Measurements from ENCODE around the gene USP8. TPM values are rescaled to one million over a fixed set of nuclear protein-coding genes. Genes with fewer than 3 reads are reported as not detected.
"Not testable (repeated sequence)": the region's sequence is repeated elsewhere in the genome, so short reads cannot be mapped to it uniquely, and the experiment has no call there.

The USP8 gene
- 10 to 100 TPM; 50.8 to 62.3 (median 61.7) TPM for polyA plus RNA-seq (ENCODE audit: insufficient read length in 3 of 3)
- long read RNA-seq, donor 1, result 0 reads
- long read RNA-seq, donor 2, partial matches to known transcripts, result 0 of 1 reads
- long read RNA-seq, donor 2, other reads (novel, unspliced or antisense), result 0 of 1 reads
- long read RNA-seq, donor 3, full-length matches to known transcripts, result 1 of 1 reads
- long read RNA-seq, donor 3, partial matches to known transcripts, result 0 of 1 reads
- long read RNA-seq, donor 3, other reads (novel, unspliced or antisense), result 0 of 1 reads
- long read RNA-seq, donor 4, full-length matches to known transcripts, result 2 of 2 reads
- long read RNA-seq, donor 4, partial matches to known transcripts, result 0 of 2 reads
- long read RNA-seq, donor 4, other reads (novel, unspliced or antisense), result 0 of 2 reads
- long read RNA-seq, donor 5, result 0 reads
- long read RNA-seq, donor 6, partial matches to known transcripts, result 0 of 2 reads
- long read RNA-seq, donor 6, other reads (novel, unspliced or antisense), result 0 of 2 reads
- long read RNA-seq, donor 7, partial matches to known transcripts, result 19 of 21 reads
- long read RNA-seq, donor 7, other reads (novel, unspliced or antisense), result 0 of 21 reads
- long read RNA-seq, donor 8, result 0 reads
- long read RNA-seq, donor 9, partial matches to known transcripts, result 0 of 1 reads
- long read RNA-seq, donor 9, other reads (novel, unspliced or antisense), result 0 of 1 reads
- long read RNA-seq, donor 10, partial matches to known transcripts, result 0 of 1 reads
- long read RNA-seq, donor 10, other reads (novel, unspliced or antisense), result 0 of 1 reads
- long read RNA-seq, donor 11, partial matches to known transcripts, result 5 of 5 reads
- long read RNA-seq, donor 11, other reads (novel, unspliced or antisense), result 0 of 5 reads
- long read RNA-seq, donor 12, partial matches to known transcripts, result 0 of 1 reads
- long read RNA-seq, donor 12, other reads (novel, unspliced or antisense), result 0 of 1 reads
- long read RNA-seq, donor 13, result 0 reads
- long read RNA-seq, donor 14, result 0 reads
- long read RNA-seq, donor 15, result 0 reads
- long read RNA-seq, donor 16, full-length matches to known transcripts, result 3 of 192 reads
- long read RNA-seq, donor 16, partial matches to known transcripts, result 189 of 192 reads
- long read RNA-seq, donor 16, other reads (novel, unspliced or antisense), result 0 of 192 reads

- peak; percentile 92 to 98 (median 97) for DNase-seq (ENCODE audit: extremely low read depth in 1 of 11, low read depth in 9 of 11, low spot score in 4 of 11)
Observed at GRCh38 chr15:50424066-50424890, at the start of gene USP8. USP8 (plus strand) TSS chr15:50424405; CDS start chr15:50439074, 14,669 bp downstream.

GRCh38 chr15:50377867-50378751, 46.1 kb upstream of the USP8 start:
- DNase-seq (ENCODE audit: extremely low read depth in 1 of 11, low read depth in 9 of 11, low spot score in 4 of 11), result no peak

- DNase-seq (ENCODE audit: extremely low read depth in 1 of 11, low read depth in 9 of 11, low spot score in 4 of 11), result no peak
Observed at GRCh38 chr15:50378776-50379175, 45.4 kb upstream of the USP8 start.

GRCh38 chr15:50379413-50379812, 44.8 kb upstream of the USP8 start:
- not testable (repeated sequence) for DNase-seq (ENCODE audit: extremely low read depth in 1 of 11, low read depth in 9 of 11, low spot score in 4 of 11)

- no peak for DNase-seq (ENCODE audit: extremely low read depth in 1 of 11, low read depth in 9 of 11, low spot score in 4 of 11)
Observed at GRCh38 chr15:50380089-50380488, 44.1 kb upstream of the USP8 start.

- no peak for DNase-seq (ENCODE audit: extremely low read depth in 1 of 11, low read depth in 9 of 11, low spot score in 4 of 11)
Observed at GRCh38 chr15:50381438-50381837, 42.8 kb upstream of the USP8 start.

- not testable (repeated sequence) for DNase-seq (ENCODE audit: extremely low read depth in 1 of 11, low read depth in 9 of 11, low spot score in 4 of 11)
Observed at GRCh38 chr15:50382408-50382807, 41.8 kb upstream of the USP8 start.

- DNase-seq (ENCODE audit: extremely low read depth in 1 of 11, low read depth in 9 of 11, low spot score in 4 of 11), result no peak
Observed at GRCh38 chr15:50390554-50391264, 33.5 kb upstream of the USP8 start.

- DNase-seq (ENCODE audit: extremely low read depth in 1 of 11, low read depth in 9 of 11, low spot score in 4 of 11), result not testable (repeated sequence)
Observed at GRCh38 chr15:50391561-50391960, 32.6 kb upstream of the USP8 start.

- DNase-seq (ENCODE audit: extremely low read depth in 1 of 11, low read depth in 9 of 11, low spot score in 4 of 11), result no peak
Observed at GRCh38 chr15:50411870-50412269, 12.3 kb upstream of the USP8 start.

- DNase-seq (ENCODE audit: extremely low read depth in 1 of 11, low read depth in 9 of 11, low spot score in 4 of 11), result no peak
Observed at GRCh38 chr15:50414624-50415023, 9.6 kb upstream of the USP8 start.

- no peak for DNase-seq (ENCODE audit: extremely low read depth in 1 of 11, low read depth in 9 of 11, low spot score in 4 of 11)
Observed at GRCh38 chr15:50415752-50416404, 8.3 kb upstream of the USP8 start.

GRCh38 chr15:50416890-50417289, 7.3 kb upstream of the USP8 start:
- no peak for DNase-seq (ENCODE audit: extremely low read depth in 1 of 11, low read depth in 9 of 11, low spot score in 4 of 11)

- no peak for DNase-seq (ENCODE audit: extremely low read depth in 1 of 11, low read depth in 9 of 11, low spot score in 4 of 11)
Observed at GRCh38 chr15:50418041-50418583, 6.1 kb upstream of the USP8 start.

GRCh38 chr15:50425219-50425618, 1.0 kb downstream of the USP8 start:
- DNase-seq (ENCODE audit: extremely low read depth in 1 of 11, low read depth in 9 of 11, low spot score in 4 of 11), result no peak

- not testable (repeated sequence) for DNase-seq (ENCODE audit: extremely low read depth in 1 of 11, low read depth in 9 of 11, low spot score in 4 of 11)
Observed at GRCh38 chr15:50425678-50426246, 1.6 kb downstream of the USP8 start.
